Karpas-422 (cell line): Measurements from ENCODE around the gene C1orf159. TPM values are rescaled to one million over a fixed set of nuclear protein-coding genes. Genes with fewer than 3 reads are reported as not detected.

Experiments
- DNase-seq: peaks from one replicate; pipeline ENCODE4 v3.0.0-alpha.2; 2015
- H2AFZ ChIP-seq: fragments of 200-600 bp; sonication (generic); 2 replicates; pipeline ENCODE4 v1.6.1; 2014; ENCODE audit warnings: antibody characterized with exemption, low read length, mixed read lengths
- H3K27ac ChIP-seq: fragments of 200-600 bp; sonication (generic); 2 replicates; pipeline ENCODE4 v1.5.1; 2014; ENCODE audit warnings: mild to moderate bottlenecking, low read length, moderate library complexity
- H3K27me3 ChIP-seq: fragments of 200-600 bp; sonication (generic); 2 replicates; pipeline ENCODE4 v1.6.1; 2014; ENCODE audit warnings: low read length, mixed read lengths
- H3K36me3 ChIP-seq: fragments of 200-600 bp; sonication (generic); 2 replicates; pipeline ENCODE4 v1.6.1; 2014; ENCODE audit warnings: low read length, mixed read lengths; ENCODE audit not compliant: insufficient read depth
- H3K4me1 ChIP-seq: fragments of 200-600 bp; sonication (generic); 2 replicates; pipeline ENCODE4 v1.6.1; 2014; ENCODE audit warnings: mild to moderate bottlenecking, low read length, mixed read lengths
- H3K4me2 ChIP-seq: fragments of 200-600 bp; sonication (generic); 2 replicates; pipeline ENCODE4 v1.6.1; 2014; ENCODE audit warnings: low read length, low read depth, mild to moderate bottlenecking; ENCODE audit not compliant: poor library complexity, severe bottlenecking
- H3K4me3 ChIP-seq: fragments of 200-600 bp; sonication (generic); 2 replicates; pipeline ENCODE4 v1.5.1; 2014; ENCODE audit warnings: mild to moderate bottlenecking, antibody characterized with exemption, low read length, mixed read lengths
- H3K79me2 ChIP-seq: fragments of 200-600 bp; sonication (generic); 2 replicates; pipeline ENCODE4 v1.6.1; 2014; ENCODE audit warnings: mild to moderate bottlenecking, low read length, mixed read lengths
- H3K9ac ChIP-seq: fragments of 200-600 bp; sonication (generic); 2 replicates; pipeline ENCODE4 v1.6.0; 2014; ENCODE audit warnings: low read length
- H3K9me2 ChIP-seq: fragments of 200-600 bp; sonication (generic), shearing (Covaris generic); replicated peaks from 2 replicates; pipeline ENCODE4 v1.6.0; 2014; ENCODE audit warnings: mild to moderate bottlenecking, low read length, moderate library complexity; ENCODE audit not compliant: insufficient read depth
- H3K9me3 ChIP-seq: fragments of 300-700, 200-600 bp; sonication (generic); 2 replicates; pipeline ENCODE4 v1.6.1; 2014; ENCODE audit warnings: low read length, mixed read lengths
- H4K20me1 ChIP-seq: fragments of 200-600 bp; sonication (generic); 2 replicates; pipeline ENCODE4 v1.6.1; 2014; ENCODE audit warnings: mild to moderate bottlenecking, antibody characterized with exemption, low read length, low read depth; ENCODE audit not compliant: insufficient read depth
- total RNA-seq: library from RNA; depleted of rRNA; stranded (reverse); fragments of >200 nt; shearing (Covaris generic); gene quantifications from 2 replicates; pipeline ENCODE4 v1.2.3, GENCODE V29; 2014; ENCODE audit warnings: low replicate concordance

The C1orf159 gene
- total RNA-seq, 1 experiment from 2014 or later, result 10.2 TPM

GRCh38 chr1:1091344-1092148, 24.3 kb downstream of the C1orf159 start:
- no peak for DNase-seq
- Histone ChIP-seq H3K4me1 (no peaks in the 10 kb centered on the region), H3K27ac (no peak overlapping the region), H3K4me3 (no peak overlapping the region), H3K79me2 (no peaks in the 10 kb centered on the region), H3K4me2 (no peak overlapping the region), H2AFZ (no peak overlapping the region), H3K27me3 (no peaks in the 10 kb centered on the region), H3K36me3 (no peaks in the 10 kb centered on the region), H3K9ac (no peak overlapping the region), H3K9me2 (no peaks in the 10 kb centered on the region), H4K20me1 (0 out of 2 replicates have a peak, but pooled peaks cover 5% of the 10 kb centered on the region), H3K9me3 (no peaks in the 10 kb centered on the region)

GRCh38 chr1:1090424-1091343, 25.2 kb downstream of the C1orf159 start:
- H4K20me1 ChIP-seq, result 0 out of 2 replicates have a peak, but pooled peaks cover 2% of the 10 kb centered on the region
- H3K4me3 ChIP-seq, result no peak overlapping the region
- no peak overlapping the region for H3K9ac ChIP-seq
- no peak overlapping the region for H3K27ac ChIP-seq
- no peak overlapping the region for H2AFZ ChIP-seq
- H3K79me2 ChIP-seq, result no peaks in the 10 kb centered on the region
- no peak for DNase-seq
- H3K4me2 ChIP-seq, result no peak overlapping the region
- no peaks in the 10 kb centered on the region for H3K36me3 ChIP-seq
- no peaks in the 10 kb centered on the region for H3K4me1 ChIP-seq
- H3K9me3 ChIP-seq, result no peaks in the 10 kb centered on the region
- H3K9me2 ChIP-seq, result no peaks in the 10 kb centered on the region
- H3K27me3 ChIP-seq, result no peaks in the 10 kb centered on the region

- H2AFZ ChIP-seq, result no peak overlapping the region
- H3K27ac ChIP-seq, result no peak overlapping the region
- H3K79me2 ChIP-seq, result no peaks in the 10 kb centered on the region
- no peak overlapping the region for H3K9ac ChIP-seq
- no peak overlapping the region for H3K4me3 ChIP-seq
- 0 out of 2 replicates have a peak, but pooled peaks cover 2% of the 10 kb centered on the region for H4K20me1 ChIP-seq
- H3K4me2 ChIP-seq, result no peak overlapping the region
- DNase-seq, result no peak
- no peaks in the 10 kb centered on the region for H3K4me1 ChIP-seq
- H3K27me3 ChIP-seq, result no peaks in the 10 kb centered on the region
- H3K36me3 ChIP-seq, result no peaks in the 10 kb centered on the region
- no peaks in the 10 kb centered on the region for H3K9me2 ChIP-seq
- H3K9me3 ChIP-seq, result no peaks in the 10 kb centered on the region
These were observed 26.0 kb downstream of the C1orf159 start for GRCh38 chr1:1089731-1090423.

- no peak overlapping the region for H2AFZ ChIP-seq
- H3K9ac ChIP-seq, result no peak overlapping the region
- no peaks in the 10 kb centered on the region for H3K36me3 ChIP-seq
- H3K79me2 ChIP-seq, result no peaks in the 10 kb centered on the region
- no peaks in the 10 kb centered on the region for H3K27me3 ChIP-seq
- 0 out of 2 replicates have a peak, but pooled peaks cover 2% of the 10 kb centered on the region for H4K20me1 ChIP-seq
- H3K4me1 ChIP-seq, result no peaks in the 10 kb centered on the region
- H3K9me2 ChIP-seq, result no peaks in the 10 kb centered on the region
- H3K4me2 ChIP-seq, result no peak overlapping the region
- no peak for DNase-seq
- no peak overlapping the region for H3K27ac ChIP-seq
- H3K4me3 ChIP-seq, result no peak overlapping the region
- no peaks in the 10 kb centered on the region for H3K9me3 ChIP-seq
These were observed 26.8 kb downstream of the C1orf159 start for GRCh38 chr1:1088801-1089680.

GRCh38 chr1:1088029-1088800, 27.7 kb downstream of the C1orf159 start:
- Histone ChIP-seq H3K4me3 (no peak overlapping the region), H3K27ac (no peak overlapping the region), H3K9me2 (no peaks in the 10 kb centered on the region), H2AFZ (no peak overlapping the region), H3K4me2 (no peak overlapping the region), H3K9ac (no peak overlapping the region), H3K27me3 (no peaks in the 10 kb centered on the region), H3K79me2 (no peaks in the 10 kb centered on the region), H3K36me3 (no peaks in the 10 kb centered on the region), H3K4me1 (no peaks in the 10 kb centered on the region), H3K9me3 (no peaks in the 10 kb centered on the region), H4K20me1 (no peaks in the 10 kb centered on the region)
- no peak for DNase-seq

GRCh38 chr1:1087351-1088028, 28.4 kb downstream of the C1orf159 start:
- no peaks in the 10 kb centered on the region for H3K36me3 ChIP-seq
- H3K27ac ChIP-seq, result no peak overlapping the region
- H3K9me2 ChIP-seq, result no peaks in the 10 kb centered on the region
- no peak overlapping the region for H3K4me3 ChIP-seq
- no peak overlapping the region for H3K9ac ChIP-seq
- H3K9me3 ChIP-seq, result no peaks in the 10 kb centered on the region
- no peak overlapping the region for H2AFZ ChIP-seq
- no peak for DNase-seq
- no peaks in the 10 kb centered on the region for H3K4me1 ChIP-seq
- H3K27me3 ChIP-seq, result no peaks in the 10 kb centered on the region
- H4K20me1 ChIP-seq, result no peaks in the 10 kb centered on the region
- no peaks in the 10 kb centered on the region for H3K79me2 ChIP-seq
- no peak overlapping the region for H3K4me2 ChIP-seq

GRCh38 chr1:1086911-1087341, 29.0 kb downstream of the C1orf159 start:
- H4K20me1 ChIP-seq, result no peaks in the 10 kb centered on the region
- H3K9ac ChIP-seq, result no peak overlapping the region
- no peaks in the 10 kb centered on the region for H3K9me2 ChIP-seq
- no peaks in the 10 kb centered on the region for H3K36me3 ChIP-seq
- no peaks in the 10 kb centered on the region for H3K79me2 ChIP-seq
- no peak for DNase-seq
- no peak overlapping the region for H3K27ac ChIP-seq
- H3K4me1 ChIP-seq, result no peaks in the 10 kb centered on the region
- H3K4me3 ChIP-seq, result no peak overlapping the region
- no peak overlapping the region for H3K4me2 ChIP-seq
- H3K27me3 ChIP-seq, result no peaks in the 10 kb centered on the region
- H3K9me3 ChIP-seq, result no peaks in the 10 kb centered on the region
- H2AFZ ChIP-seq, result no peak overlapping the region
